Ishikawa (cell line): ENCODE measurements around the gene ARFRP1.

Experiments
- CEBPB ChIP-seq: IDR thresholded peaks from 2 replicates; pipeline ENCODE4 v1.6.1; 2012
- CREB1 ChIP-seq: IDR thresholded peaks from 2 replicates; pipeline ENCODE4 v1.6.1; 2012; ENCODE audit warnings: low read depth
- EGR1 ChIP-seq: IDR thresholded peaks from 2 replicates; pipeline ENCODE4 v1.6.1; 2012
- EP300 ChIP-seq: IDR thresholded peaks from 2 replicates; pipeline ENCODE4 v1.6.1; 2012; ENCODE audit warnings: borderline replicate concordance
- FOXM1 ChIP-seq: IDR thresholded peaks from 2 replicates; pipeline ENCODE4 v1.6.1; 2012; ENCODE audit warnings: low read depth, borderline replicate concordance
- MAX ChIP-seq: IDR thresholded peaks from 2 replicates; pipeline ENCODE4 v1.6.1; 2012
- NFIC ChIP-seq: IDR thresholded peaks from 2 replicates; pipeline ENCODE4 v1.6.1; 2012
- RAD21 ChIP-seq: IDR thresholded peaks from 2 replicates; pipeline ENCODE4 v1.6.1; 2012; ENCODE audit warnings: low read depth
- REST ChIP-seq: IDR thresholded peaks from 2 replicates; pipeline ENCODE4 v1.6.1; 2012; ENCODE audit warnings: low read depth, mild to moderate bottlenecking
- TAF1 ChIP-seq: IDR thresholded peaks from 2 replicates; pipeline ENCODE4 v1.6.1; 2012; ENCODE audit warnings: low read depth, mild to moderate bottlenecking
- TCF12 ChIP-seq: IDR thresholded peaks from 2 replicates; pipeline ENCODE4 v1.6.1; 2012; ENCODE audit warnings: low read depth
- TEAD4 ChIP-seq: IDR thresholded peaks from 2 replicates; pipeline ENCODE4 v1.6.1; 2012
- USF1 ChIP-seq: IDR thresholded peaks from 2 replicates; pipeline ENCODE4 v1.6.1; 2012
- YY1 ChIP-seq: IDR thresholded peaks from 2 replicates; pipeline ENCODE4 v1.6.1; 2012; ENCODE audit warnings: low read depth
- ZBTB7A ChIP-seq: IDR thresholded peaks from 2 replicates; pipeline ENCODE4 v1.6.1; 2012; ENCODE audit warnings: low read depth

The ARFRP1 gene

GRCh38 chr20:63686492-63687321 lies 21.1 kb downstream of the ARFRP1 start:
- no peak for TF ChIP-seq TAF1
- no peak for TF ChIP-seq NFIC
- no peak for TF ChIP-seq RAD21
- TF ChIP-seq YY1, result no peak
- no peak for TF ChIP-seq FOXM1
- no peak for TF ChIP-seq EGR1
- TF ChIP-seq MAX, result no peak
- no peak for TF ChIP-seq REST
- no peak for TF ChIP-seq USF1

- TF ChIP-seq MAX (no peak), REST (no peak), RAD21 (no peak), EGR1 (no peak), CREB1 (no peak), TAF1 (no peak), NFIC (no peak), TCF12 (no peak), ZBTB7A (no peak), YY1 (no peak), USF1 (no peak), FOXM1 (no peak), CEBPB (no peak), EP300 (no peak), TEAD4 (no peak)
Observed at GRCh38 chr20:63686094-63686491, 21.7 kb downstream of the ARFRP1 start.

GRCh38 chr20:63685269-63686026 lies 22.3 kb downstream of the ARFRP1 start:
- TF ChIP-seq EGR1 (no peak), TEAD4 (no peak), TCF12 (no peak), RAD21 (no peak), TAF1 (no peak), EP300 (no peak), MAX (no peak), ZBTB7A (no peak), YY1 (no peak), FOXM1 (no peak), CREB1 (no peak), USF1 (no peak), REST (no peak), NFIC (no peak), CEBPB (no peak)
